Cardiac septum (tissue), 1 donor: ENCODE results near the gene UCP2. TPM values are rescaled to one million over a fixed set of nuclear protein-coding genes. Genes with fewer than 3 reads are reported as not detected.

Experiments used
- DNase-seq: peaks from one replicate; pipeline ENCODE4 v3.0.0-alpha.2; 2020; ENCODE audit warnings: low spot score
- intact Hi-C: fragments of 100-400 bp; cut with DNase I; formaldehyde crosslinking; loops from one replicate; pipeline ENCODE4 v1.14.0; 2022
- total RNA-seq: library from RNA; stranded (reverse); fragmentation: NEBNext Ultra II Directional; extraction: Animal tissue kit (Norgen Biotek cat#: 25700); gene quantifications from one replicate; pipeline ENCODE4 v1.2.1, GENCODE V29; 2021
- donor health status: DM: no; HTN: no; CAD: no.

The UCP2 gene
- total RNA-seq, 1 donor from 2014 or later: 12.0 TPM

GRCh38 chr11:73976451-73977151, 6.0 kb downstream of the UCP2 start:
- DNase-seq: peak; percentile 54
- intact Hi-C loops: no loop called here

- peak; percentile 58 for DNase-seq
Measured at GRCh38 chr11:73975479-73975757, 7.2 kb downstream of the UCP2 start.

GRCh38 chr11:73974604-73975478, 7.8 kb downstream of the UCP2 start:
- peak; percentile 29 for DNase-seq
- intact Hi-C loops: no loop called here

More at GRCh38 chr11:73975479-73975757, 7.2 kb downstream of the UCP2 start:
- intact Hi-C loops: no loop called here

- intact Hi-C loops: no loop called here
- DNase-seq: peak; percentile 17
Measured at GRCh38 chr11:73972620-73973449, 9.8 kb downstream of the UCP2 start.

GRCh38 chr11:73972187-73972586, 10.5 kb downstream of the UCP2 start:
- intact Hi-C loops: no loop called here
- peak; percentile 10 for DNase-seq

- intact Hi-C loops: no loop called here
- DNase-seq: peak; percentile 10
Measured at GRCh38 chr11:73971175-73971719, 11.4 kb downstream of the UCP2 start.

GRCh38 chr11:73969991-73970800, 12.4 kb downstream of the UCP2 start:
- intact Hi-C loops: loop anchor here (10.0 kb wide), 2 partner anchors 125 to 355 kb away; no protein-coding TSS in a partner anchor
- DNase-seq: peak; percentile 38

- intact Hi-C loops: loop anchor here (10.0 kb wide), 2 partner anchors 126 to 356 kb away; no protein-coding TSS in a partner anchor
- no peak for DNase-seq
Measured at GRCh38 chr11:73969091-73969490, 13.6 kb downstream of the UCP2 start.

- intact Hi-C loops: loop anchor here (10.0 kb wide), 2 partner anchors 126 to 356 kb away; no protein-coding TSS in a partner anchor
- peak; percentile 15 for DNase-seq
Measured at GRCh38 chr11:73968356-73968966, 14.2 kb downstream of the UCP2 start.

GRCh38 chr11:73965764-73966121, 16.9 kb downstream of the UCP2 start:
- intact Hi-C loops: loop anchor here (10.0 kb wide), 2 partner anchors 129 to 359 kb away; no protein-coding TSS in a partner anchor
- peak; percentile 14 for DNase-seq

- intact Hi-C loops: loop anchor here (10.0 kb wide), 2 partner anchors 130 to 360 kb away; no protein-coding TSS in a partner anchor
- DNase-seq: peak; percentile 43
Measured at GRCh38 chr11:73965076-73965763, 17.4 kb downstream of the UCP2 start.

- no peak for DNase-seq
- intact Hi-C loops: loop anchor here (10.0 kb wide), 2 partner anchors 131 to 361 kb away; no protein-coding TSS in a partner anchor
Measured at GRCh38 chr11:73963861-73964260, 18.8 kb downstream of the UCP2 start.

GRCh38 chr11:73962101-73962705, 20.4 kb downstream of the UCP2 start:
- intact Hi-C loops: loop anchor here (10.0 kb wide), 2 partner anchors 133 to 363 kb away; no protein-coding TSS in a partner anchor
- DNase-seq: no peak

- intact Hi-C loops: loop anchor here (10.0 kb wide), 2 partner anchors 133 to 363 kb away; no protein-coding TSS in a partner anchor
- peak; percentile 54 for DNase-seq
Measured at GRCh38 chr11:73961321-73961720, 21.3 kb downstream of the UCP2 start.

- intact Hi-C loops: no loop called here
- DNase-seq: no peak
Measured at GRCh38 chr11:73958521-73959141, 24.0 kb downstream of the UCP2 start.

GRCh38 chr11:73957654-73958361, 24.8 kb downstream of the UCP2 start:
- intact Hi-C loops: no loop called here
- DNase-seq: no peak
